Mammary epithelial cell (primary cell): ENCODE measurements around the gene CNTN5.

Experiments used
- EZH2 ChIP-seq: IDR thresholded peaks from 2 replicates; pipeline ENCODE4 v1.6.1; 2012; ENCODE audit warnings: low read length, inconsistent platforms, borderline replicate concordance
- TF ChIP-seq, protein P1 (sequence below), 2 donors: IDR thresholded peaks in 1 of 2; conservative IDR thresholded peaks in 1 of 2; 2 replicates each; pipeline ENCODE4 v1.5.1; 2011 to 2012; ENCODE audit warnings: inconsistent platforms in 2 of 2, low read length in 2 of 2, mild to moderate bottlenecking in 2 of 2, control low read depth in 1 of 2, low read depth in 1 of 2; ENCODE audit not compliant: insufficient read depth in 1 of 2; ENCODE audit errors: extremely low read depth in 1 of 2

DNA sequence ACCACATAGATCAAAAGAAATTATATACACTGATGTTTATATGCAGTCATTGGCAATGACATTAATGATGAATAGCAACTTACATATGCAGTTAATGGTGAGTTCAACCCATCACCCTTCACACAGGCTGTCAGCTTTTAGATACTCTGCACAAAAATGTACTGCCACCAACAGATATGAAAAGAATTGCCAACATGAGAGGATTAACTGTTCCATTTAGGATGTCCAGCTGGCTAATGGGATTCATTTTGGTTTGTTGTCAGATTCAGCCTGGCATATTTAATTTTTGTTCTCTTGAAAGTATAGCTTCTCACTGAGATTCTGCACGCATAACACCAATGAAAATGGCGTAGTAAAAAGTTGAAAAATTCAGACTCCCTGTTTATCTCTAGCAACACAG is 1112.4 kb downstream of the CNTN5 start:
- TF ChIP-seq, protein P1, sequence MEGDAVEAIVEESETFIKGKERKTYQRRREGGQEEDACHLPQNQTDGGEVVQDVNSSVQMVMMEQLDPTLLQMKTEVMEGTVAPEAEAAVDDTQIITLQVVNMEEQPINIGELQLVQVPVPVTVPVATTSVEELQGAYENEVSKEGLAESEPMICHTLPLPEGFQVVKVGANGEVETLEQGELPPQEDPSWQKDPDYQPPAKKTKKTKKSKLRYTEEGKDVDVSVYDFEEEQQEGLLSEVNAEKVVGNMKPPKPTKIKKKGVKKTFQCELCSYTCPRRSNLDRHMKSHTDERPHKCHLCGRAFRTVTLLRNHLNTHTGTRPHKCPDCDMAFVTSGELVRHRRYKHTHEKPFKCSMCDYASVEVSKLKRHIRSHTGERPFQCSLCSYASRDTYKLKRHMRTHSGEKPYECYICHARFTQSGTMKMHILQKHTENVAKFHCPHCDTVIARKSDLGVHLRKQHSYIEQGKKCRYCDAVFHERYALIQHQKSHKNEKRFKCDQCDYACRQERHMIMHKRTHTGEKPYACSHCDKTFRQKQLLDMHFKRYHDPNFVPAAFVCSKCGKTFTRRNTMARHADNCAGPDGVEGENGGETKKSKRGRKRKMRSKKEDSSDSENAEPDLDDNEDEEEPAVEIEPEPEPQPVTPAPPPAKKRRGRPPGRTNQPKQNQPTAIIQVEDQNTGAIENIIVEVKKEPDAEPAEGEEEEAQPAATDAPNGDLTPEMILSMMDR (conservative IDR thresholded peaks at IDR 0.05 in 1 of 2, IDR thresholded peaks at IDR 0.05 in 1 of 2; ENCODE audit: extremely low read depth in 1 of 2, insufficient read depth in 1 of 2, low read depth in 1 of 2, low read length in 2 of 2): no peak
- no peak for TF ChIP-seq EZH2
